Right forelimb (tissue), 1 donor: ENCODE data around the gene SLC26A8.
"Not testable (repeated sequence)": the region's sequence is repeated elsewhere in the genome, so short reads cannot be mapped to it uniquely, and the experiment has no call there.

Experiments used
- DNase-seq: peaks from one replicate; pipeline ENCODE4 v3.0.0-alpha.2; 2018

Gene SLC26A8

DNA sequence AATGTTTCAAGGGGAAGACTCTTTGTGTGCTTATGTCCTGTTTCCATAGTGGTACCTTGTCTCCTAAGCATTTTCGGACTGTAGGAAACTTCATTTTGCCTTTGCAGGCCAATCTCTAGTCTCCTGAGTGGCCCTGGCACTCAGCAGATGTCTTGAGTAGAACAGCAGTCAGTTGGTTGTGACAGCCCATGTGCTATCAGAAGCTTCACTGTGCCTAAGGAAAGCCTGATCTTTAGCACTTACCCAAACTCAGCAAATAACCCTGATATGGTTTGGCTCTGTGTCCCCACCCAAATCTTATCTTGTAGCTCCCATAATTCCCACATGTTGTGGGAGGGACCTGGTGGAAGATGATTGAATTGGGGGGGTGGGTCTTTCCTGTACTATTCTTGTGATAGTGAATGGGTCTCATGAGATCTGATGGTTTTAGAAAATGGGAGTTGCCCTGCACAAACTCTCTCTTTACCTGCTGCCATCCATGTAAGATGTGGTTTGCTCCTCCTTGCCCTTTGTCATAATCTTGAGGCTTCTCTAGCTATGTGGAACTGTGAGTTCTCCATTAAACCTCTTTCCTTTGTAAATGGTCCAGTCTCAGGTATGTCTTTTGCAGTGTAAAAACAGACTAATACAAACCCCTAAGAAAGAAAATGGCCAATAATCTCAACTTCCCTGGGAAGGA is 87.6 kb downstream of the SLC26A8 start:
- DNase-seq: no peak

DNA sequence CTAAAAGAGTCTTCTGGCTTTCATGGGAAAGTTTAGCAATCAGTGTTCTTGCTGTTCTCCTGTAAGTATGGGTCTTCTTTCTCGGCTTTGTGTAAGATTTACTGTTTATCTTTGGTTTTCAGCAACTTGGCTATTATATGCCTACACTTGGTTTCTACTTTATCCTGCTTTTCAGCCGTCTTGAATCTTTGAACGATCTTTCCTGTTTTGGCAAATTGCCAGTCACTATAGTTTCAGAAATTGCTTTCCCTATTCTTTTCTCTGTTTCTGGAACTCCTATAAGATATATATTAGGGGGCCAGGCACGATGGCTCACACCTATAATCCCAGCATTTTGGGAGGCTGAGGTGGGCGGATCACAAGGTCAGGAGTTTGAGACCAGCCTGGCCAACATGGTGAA is 89.0 kb downstream of the SLC26A8 start:
- DNase-seq: no peak

DNA sequence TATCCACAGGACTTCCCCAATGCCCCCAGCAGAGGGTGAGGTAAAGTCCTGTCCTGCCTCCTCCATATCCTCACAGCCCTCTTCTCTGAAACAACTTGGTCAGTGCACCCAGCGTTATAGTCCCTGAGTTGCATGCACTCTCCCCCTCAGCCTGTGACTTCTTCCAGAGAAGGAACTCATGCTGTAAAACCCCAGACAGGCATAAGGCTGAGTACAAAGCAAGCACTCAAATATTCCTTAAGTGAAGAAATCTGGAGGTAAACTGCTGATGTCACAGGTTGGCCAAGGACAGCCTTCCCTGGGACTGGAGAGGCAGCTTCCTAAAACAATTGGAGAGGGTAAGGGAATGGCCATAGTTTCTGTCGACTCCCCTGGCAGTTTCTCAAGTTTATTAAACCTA is 90.6 kb downstream of the SLC26A8 start:
- DNase-seq: no peak

DNA sequence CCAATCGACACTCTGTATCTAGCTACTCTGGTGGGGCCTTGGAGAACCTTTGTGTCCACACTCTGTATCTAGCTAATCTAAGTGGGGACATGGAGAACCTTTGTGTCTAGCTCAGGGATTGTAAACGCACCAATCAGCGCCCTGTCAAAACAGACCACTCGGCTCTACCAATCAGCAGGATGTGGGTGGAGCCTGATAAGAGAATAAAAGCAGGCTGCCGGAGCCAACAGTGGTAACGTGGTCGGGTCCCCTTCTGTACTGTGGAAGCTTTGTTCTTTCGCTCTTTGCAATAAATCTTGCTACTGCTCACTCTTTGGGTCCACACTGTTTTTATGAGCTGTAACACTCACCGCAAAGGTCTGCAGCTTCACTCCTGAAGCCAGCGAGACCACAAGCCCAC is 92.6 kb downstream of the SLC26A8 start:
- not testable (repeated sequence) for DNase-seq

DNA sequence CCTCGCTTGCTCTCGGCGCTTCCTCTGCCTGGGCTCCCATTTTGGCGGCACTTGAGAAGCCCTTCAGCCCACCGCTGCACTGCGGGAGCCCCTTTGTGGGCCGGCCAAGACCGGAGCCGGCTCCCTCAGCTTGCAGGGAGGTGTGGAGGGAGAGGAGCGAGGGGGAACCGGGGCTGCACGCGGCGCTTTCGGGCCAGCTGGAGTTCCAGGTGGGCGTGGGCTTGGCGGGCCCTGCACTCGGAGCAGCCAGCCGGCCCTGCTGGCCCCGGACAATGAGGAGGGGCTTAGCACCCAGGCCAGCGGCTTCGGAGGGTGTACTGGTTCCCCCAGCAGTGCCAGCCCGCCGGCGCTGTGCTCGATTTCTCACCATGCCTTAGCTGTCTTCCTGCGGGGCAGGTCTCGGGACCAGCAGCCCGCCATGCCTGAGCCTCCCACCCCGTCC is 93.3 kb downstream of the SLC26A8 start:
- no peak for DNase-seq

DNA sequence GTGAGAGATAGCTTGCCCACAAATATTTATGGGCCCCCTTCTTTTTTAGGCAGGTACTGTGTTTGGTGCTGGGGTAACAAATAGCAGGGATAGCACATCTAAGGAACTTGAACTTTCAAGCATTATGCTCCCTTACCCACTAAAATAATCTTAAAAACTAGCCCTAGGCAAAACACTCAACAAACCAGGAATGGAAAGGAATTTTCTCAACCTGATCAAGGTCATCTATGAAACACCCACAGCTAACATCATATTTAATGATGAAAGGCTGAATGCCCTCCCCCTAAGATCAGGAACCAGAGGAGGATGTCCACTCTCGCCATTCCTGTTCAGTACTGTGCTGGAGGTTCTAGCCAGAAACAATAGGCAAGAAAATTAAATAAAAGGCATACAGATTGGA is 94.8 kb downstream of the SLC26A8 start:
- DNase-seq: no peak

DNA sequence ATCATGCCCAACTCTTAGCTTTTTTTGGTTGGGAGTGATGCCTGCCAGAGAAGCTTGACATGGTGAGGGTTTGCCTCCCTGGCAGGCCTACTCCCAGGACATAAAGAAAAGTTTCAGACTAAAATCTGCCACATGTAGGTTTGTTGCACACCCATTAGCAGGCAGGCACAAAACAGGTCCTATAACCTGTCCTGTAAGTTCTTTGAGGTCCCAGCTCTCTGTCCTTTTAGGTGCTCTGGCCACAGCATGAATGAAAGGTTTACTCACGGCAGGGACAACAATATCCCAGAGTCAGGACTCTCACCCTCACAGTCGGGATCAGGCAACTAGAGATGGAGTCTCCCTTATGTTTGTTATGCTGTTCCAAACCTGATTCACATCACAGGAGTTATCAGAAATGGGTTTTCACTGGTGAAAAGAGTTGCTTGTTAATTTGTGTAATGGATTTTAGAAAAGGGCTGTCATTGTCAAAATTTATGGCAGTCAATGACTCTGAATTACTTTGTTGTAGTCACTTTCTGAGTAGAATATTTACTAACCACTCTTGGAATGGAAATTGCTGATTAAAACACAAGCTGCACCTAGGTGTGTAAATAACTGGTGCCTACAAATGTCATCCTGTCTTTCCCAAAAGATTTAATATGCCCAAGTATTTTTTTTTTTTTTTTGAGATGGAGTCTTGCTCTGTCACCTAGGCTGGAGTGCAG is 97.8 kb downstream of the SLC26A8 start:
- no peak for DNase-seq

DNA sequence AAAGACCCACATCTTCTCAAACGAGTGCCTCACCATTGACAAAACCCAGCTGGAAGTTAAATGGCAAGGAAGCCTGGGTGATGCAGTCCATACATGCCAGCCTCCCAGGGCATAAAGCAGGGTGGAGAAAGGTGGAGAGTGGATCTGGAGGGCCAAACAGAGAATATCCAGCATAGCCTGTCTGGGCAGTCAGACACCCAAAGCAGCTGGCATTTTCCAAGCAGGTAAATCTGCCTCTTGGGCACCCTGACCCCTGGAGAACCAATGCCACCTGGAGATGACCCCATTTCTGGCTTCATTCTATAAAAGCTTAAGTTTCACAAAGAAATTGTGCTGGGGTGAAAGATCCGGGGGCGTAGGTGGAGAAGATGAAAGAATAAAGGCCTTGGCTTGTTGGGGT is 98.5 kb downstream of the SLC26A8 start:
- no peak for DNase-seq

DNA sequence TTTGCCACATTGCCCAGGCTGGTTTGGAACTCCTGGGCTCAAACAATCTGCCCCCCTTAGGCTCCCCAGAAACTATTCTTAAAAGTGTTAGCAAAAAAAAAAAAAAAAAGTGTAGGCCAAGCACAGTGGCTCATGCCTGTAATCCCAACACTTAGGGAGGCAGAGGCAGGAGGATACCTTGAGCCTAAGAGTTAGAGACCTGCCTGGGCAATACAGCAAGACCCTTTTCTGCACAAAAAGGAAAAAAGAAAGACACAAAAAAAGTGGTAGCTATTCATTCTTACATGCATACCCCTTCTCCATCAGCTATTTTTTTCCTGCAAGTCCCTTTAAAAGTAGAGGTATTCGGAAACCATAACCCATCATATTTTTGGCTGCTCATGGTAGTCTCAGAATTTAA is 100.3 kb downstream of the SLC26A8 start:
- no peak for DNase-seq

DNA sequence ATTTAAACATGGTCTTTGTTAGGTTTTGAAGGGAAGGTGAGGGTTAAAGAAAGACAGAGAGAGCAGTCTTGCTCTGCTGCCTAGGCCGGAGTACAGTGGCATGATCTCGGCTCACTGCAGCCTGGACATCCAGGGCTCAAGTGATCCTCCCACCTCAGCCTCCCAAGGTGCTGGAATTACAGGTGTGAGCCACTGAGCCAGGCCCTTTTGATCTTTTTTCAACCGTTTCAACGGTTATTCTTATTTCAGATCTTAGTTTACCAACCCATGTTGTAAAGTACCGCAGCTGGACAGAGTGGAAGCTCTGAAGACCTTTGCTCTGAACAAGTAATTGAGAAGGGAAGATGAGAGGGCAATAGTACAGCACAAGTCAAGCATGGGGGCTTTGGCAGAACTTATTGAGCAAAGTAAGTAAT is 102.3 kb downstream of the SLC26A8 start:
- DNase-seq: no peak

DNA sequence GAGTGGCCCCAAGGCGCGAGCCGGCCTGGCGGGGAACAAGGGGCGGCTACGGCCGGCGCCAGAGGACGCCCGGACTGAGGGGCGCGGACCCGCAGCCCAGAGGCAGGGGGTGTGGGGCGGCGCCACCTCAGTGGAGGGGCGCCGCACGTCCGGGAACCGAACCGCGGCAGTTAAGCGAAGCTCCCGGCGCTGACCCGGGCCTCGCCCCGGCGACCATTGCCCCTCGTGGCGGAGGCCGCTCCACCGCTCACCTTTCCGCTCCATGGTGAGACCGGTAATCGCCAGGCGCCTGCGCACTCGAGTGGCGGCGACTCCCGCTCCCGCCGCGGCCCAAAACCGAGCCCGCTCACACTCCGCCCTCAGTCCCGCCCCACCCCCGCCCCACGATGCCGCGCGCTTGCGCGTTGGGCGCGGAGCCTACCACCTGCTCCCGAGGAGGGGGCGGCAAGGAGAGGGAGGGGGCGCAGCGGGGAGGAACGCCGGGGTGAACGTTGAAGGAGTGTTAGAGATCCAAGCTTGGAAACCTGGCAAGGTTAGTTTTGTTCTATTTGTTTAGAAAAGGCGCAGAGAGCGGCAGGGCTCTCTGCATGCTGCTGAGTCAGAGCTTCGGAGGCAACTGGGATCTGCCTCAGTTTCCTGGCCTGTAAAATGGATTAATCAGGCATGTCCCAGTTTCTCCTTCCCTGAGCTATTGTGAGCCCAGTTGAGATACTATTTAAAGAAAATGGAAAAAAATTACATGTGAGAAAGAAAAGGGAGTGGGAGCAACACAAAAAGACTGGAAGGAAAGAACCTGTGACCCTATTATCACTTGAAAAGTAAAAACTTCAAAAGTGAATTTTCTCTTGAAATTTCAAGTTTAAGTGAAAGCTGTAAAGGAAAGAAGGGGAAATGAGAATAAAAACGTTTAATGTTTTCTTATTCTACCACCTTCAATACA is 103.4 kb downstream of the SLC26A8 start, which contains the start of gene SRPK1:
TSS of gene SRPK1 (minus strand) at position 306 of the 940 bp plus-strand sequence. CDS start at position 264, 42 bp downstream.
- peak; percentile 91 for DNase-seq

DNA sequence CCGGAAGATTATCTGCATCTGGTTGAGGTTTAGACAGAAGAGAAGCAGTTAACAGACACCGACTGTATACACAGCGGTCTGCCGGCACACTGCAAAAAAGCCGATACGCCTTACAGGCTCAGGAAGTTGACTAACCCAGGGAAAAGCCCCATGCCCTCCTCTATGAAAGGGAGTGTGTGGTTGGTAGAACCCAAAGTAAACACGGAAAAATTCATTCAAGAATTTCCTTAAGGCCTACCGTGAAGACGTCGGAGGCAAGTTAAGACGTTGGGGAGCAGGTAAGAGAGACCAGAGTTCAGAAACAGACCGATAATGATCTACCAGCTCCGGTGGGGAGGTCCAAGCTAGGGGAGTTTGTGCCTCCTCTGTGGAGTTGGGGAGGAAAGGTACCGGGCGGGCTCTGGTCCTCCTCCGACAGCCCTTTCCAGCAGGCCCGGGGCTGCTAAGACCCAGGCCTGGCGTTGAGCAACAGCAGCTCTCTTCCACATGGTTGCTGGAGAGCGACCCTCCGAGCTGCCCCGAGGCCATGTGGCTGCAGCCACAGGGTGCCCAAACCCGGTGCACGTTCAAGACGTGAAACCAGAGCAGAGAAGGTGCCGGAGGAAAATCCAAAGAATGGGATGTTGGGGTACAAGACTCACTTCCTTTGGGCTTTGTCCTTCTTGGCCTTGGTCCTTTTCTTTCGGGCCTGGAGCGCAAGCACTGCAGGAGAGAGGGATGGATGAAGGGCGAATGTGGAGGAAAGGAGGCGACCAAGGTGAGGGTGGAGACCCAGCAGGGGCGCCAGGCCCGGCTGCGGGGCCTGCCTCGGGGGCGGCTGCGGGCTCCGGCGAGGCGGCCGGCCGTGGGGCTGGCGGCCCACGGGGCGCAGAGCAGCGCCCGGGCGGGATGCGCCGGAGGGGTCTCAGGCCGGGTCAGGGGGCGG is 104.4 kb downstream of the SLC26A8 start:
- DNase-seq: peak; percentile 60

DNA sequence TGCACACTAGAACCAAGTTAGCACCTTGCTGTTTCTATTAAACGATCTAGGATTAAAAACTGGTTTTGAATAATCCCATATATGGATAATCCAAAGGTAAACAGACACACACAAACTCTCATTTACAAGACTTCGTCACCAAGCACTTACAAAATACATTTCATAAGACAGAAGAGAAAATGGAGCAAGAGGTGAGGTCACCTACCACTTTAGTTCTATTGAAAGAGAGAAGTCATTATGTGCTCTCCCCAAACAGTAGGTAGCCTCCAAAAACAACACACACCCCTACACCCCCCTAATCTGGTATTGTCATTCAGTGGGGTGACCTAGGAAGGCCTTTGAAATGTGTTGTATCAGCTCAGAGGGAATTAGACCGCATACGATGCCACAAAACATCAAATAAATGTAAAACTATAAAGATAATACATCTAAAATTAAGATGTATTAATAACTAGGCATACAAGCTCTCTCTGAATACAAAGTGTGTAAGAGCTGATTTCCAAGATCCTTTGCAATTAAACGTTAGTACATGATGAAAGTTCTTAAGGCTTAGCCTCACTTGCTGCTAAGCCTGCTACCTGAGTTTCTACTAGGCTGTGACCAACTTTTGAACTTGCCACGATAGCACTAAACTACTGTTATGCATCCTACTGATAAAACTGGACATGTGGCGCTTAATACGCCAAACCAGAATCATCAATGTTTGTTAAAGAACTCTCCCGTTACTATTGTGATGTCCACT is 105.2 kb downstream of the SLC26A8 start:
- DNase-seq: no peak

DNA sequence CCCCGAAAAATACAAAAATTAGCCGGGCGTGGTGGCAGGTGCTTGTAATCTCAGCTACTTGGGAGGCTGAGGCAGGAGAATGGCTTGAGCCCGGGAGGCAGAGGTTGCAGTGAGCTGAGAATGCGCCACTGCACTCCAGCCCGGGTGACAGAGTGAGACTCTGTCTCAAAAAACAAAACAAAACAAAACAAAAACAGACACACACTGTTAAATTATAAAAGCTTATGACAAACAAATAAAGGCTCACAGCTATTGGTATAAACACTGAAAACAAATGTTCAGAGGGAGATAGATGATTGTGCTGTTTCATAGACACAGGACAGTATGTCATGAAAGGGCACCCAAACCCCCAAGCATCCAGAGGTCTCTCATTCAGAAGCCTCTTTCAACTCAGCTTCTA is 107.5 kb downstream of the SLC26A8 start:
- not testable (repeated sequence) for DNase-seq

DNA sequence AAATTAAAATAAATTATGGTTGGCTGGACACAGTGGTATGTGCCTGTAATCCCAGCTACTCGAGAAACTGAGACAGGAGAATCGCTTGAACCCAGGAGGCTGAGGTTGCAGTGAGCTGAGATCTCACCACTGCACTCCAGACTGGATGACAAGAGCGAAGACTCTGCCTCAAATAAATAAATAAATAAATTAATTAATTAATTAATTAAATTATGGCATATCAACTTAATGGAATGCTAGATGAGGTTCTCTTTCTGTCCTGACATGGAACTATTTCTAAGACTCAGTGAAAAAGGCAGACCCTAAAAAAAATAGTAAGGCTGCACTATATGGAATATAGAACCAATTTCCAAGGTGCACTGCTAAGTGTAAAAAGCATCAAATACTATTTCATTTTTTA is 108.4 kb downstream of the SLC26A8 start:
- no peak for DNase-seq

DNA sequence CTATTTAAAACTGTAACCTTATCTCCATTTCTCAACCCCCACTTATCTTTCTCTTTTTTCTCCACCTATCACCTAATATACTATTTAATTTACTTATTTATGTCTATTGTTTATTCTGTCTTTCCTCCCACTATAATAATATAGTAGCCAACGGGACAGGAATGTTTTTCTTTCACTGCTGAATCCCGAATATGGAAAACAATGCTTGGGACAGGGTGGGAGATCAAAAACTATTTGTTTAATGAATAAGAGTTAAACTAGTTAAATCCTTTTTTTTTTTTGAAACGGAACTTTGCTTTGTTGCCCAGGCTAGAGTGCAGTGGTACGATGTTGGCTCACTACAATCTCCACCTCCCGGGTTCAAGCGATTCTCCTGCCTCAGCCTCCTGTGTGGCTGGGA is 109.9 kb downstream of the SLC26A8 start:
- no peak for DNase-seq

DNA sequence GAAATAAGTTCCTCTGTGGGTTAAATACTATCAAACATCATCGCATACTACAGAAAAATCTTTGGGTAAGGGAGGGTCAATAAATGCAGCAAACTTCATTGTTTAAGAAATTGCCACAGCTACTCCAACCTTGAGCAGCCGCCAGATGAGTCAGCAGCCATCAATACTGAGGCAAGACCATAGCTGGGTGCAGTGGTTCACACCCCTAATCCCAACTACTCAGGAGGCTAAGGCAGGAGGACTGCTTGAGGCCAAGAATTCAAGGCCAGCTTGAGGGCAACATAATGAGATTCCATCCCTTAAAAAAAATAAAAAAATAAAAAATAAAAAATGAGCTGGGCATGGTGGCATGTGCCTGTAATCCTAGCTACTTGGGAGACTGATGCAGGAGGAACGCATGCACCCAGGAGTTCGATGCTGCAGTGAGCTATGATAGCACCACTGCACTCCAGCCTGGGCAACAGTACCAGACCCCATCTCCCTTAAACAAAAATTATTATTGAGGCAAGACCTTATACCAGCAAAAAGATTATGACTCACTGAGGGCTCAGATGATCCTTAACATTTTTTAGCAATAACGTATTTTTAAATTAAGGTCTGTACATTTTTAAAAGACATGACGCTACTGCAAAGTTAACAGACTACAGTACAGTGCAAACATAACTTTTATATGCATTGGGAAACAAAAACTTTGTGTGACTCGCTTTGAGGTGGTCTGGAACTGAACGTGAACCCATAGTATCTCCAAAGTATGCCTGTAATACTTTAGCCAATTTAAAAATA is 112.4 kb downstream of the SLC26A8 start:
- DNase-seq: no peak

DNA sequence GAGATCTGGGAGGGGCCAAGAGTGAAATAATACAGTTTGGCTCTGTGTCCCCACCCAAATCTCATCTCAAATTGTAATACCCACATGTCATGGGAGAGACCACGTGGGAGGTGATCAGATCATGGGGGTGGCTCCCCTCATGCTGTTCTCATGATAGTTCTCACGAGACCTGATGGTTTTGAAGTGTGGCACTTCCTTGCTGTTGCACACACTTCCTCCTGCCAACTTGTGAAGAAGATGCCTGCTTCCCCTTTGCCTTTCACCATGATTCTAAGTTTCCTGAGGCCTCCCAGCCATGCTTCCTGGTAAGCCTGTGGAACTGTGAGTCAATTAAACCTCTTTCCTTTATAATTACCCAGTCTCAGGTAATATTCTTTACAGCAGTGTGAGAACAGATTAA is 114.9 kb downstream of the SLC26A8 start:
- not testable (repeated sequence) for DNase-seq

DNA sequence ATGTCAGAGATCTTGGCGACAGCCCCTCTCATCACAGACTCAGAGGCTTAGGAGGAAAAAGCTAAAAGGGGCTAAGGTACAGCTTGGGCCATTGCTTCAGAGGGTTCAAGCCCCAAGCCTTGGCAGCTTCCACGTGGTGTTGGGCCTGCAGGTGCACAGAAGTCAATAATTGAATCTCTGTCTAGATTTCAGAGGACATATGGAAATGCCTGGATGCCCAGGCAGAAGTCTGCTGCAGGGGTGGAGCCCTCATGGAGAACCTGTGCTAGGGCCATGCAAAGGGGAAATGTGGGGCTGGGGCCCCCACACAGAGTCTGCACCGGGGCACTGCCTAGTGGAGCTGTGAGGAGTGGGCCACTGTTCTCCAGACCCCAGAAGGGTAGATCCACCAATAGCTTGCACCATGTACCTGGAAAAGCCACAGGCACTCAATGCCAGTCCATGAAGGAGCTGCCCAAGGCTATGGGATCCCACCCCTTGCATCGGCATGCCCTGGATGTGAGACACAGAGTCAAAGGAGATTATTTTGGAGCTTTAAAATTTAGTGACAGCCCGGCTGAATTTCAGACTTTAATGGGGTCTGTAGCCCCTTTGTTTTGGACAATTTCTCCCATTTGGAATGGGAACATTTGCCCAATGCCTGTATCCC is 115.6 kb downstream of the SLC26A8 start:
- DNase-seq: not testable (repeated sequence)

DNA sequence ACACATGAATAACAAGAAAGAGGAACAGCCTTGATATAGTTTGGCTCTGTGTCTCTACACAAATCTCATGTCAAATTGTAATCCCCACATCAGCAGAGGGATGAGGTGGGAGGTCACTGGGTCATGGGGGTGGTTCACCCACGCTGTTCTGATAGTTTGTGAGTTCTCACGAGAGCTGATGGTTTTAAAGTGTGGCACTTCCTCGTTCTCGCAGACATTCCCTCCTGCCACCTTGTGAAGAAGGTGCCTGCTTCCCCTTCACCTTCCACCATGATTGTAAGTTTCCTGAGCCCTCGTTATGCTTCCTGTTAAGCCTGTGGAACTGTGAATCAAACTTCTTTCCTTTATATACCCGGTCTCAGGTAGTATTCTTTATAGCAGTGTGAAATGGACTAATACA is 116.7 kb downstream of the SLC26A8 start:
- DNase-seq: no peak
